Stimulated activated CD4-positive, alpha-beta T cell treated with anti-CD3 and anti-CD28 coated beads, Interleukin-2, amount 100 ng/mL, for 4 hours (primary cell): ENCODE results near the gene UGT1A10.
"Not testable (repeated sequence)": the region's sequence is repeated elsewhere in the genome, so short reads cannot be mapped to it uniquely, and the experiment has no call there.

Experiments
- DNase-seq: peaks from one replicate; pipeline ENCODE4 v3.0.0-alpha.2; 2020; ENCODE audit warnings: low read depth

Gene UGT1A10

DNA sequence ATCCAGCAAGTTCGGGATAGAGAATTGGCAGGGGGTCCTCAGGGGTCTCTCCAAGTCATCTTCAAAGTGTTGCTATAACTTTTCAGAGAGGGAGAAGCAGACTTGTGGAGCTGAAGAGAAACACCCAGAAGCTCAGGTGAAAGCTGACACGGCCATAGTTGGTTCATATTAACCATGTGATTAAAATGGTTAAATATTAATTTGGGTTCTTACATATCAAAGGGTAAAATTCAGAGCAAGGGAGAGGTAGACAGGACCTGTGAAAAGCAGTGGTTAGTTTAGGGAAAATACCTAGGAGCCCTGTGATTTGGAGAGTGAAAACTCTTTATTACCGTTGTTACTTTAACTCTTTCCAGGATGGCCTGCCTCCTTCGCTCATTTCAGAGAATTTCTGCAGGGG is 56.4 kb downstream of the UGT1A10 start, which contains the start of gene UGT1A6:
Gene UGT1A6 (plus strand): TSS at position 243 of the 400 bp plus-strand sequence. CDS start 115 bp downstream, at position 358.
- DNase-seq: no peak

DNA sequence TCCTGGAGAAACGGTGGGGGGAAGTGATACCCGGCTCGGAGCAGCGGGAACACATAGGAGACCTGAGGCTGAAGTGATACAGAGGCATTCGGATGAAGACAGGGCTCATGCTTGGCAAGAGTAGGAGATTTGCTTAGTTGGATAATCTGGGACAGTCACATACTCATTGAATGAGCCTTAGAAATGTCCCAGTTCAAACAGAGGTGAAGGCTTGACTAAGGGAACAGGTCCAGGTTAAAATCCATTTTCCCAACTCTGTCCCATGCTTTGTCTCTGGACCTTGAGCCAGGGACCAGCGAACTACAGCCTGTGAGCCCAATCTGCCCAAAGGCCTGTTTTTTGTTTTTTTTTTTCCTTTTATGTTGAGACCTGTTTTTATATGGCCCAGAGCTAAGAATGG is 57.7 kb downstream of the UGT1A10 start:
- no peak for DNase-seq

DNA sequence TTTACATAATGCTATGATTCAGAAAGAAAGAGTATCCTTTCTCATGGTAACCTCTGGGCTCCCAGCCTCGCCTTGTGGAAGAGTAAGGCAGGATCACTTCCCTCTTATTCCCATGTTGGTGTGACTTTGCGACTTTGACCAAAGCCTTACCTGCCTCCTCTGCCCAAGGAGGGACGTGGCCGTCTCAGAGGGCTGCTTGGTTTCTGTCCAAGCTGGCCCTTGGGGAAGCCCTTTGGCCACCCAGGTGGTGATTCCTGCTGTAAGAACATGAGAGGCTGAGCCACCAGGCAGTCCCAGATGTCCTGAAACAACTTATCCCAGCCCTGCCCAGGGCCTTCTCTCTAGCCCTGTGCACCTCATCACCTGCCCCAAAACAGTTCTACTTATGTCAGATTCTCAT is 62.5 kb downstream of the UGT1A10 start:
- DNase-seq: no peak

DNA sequence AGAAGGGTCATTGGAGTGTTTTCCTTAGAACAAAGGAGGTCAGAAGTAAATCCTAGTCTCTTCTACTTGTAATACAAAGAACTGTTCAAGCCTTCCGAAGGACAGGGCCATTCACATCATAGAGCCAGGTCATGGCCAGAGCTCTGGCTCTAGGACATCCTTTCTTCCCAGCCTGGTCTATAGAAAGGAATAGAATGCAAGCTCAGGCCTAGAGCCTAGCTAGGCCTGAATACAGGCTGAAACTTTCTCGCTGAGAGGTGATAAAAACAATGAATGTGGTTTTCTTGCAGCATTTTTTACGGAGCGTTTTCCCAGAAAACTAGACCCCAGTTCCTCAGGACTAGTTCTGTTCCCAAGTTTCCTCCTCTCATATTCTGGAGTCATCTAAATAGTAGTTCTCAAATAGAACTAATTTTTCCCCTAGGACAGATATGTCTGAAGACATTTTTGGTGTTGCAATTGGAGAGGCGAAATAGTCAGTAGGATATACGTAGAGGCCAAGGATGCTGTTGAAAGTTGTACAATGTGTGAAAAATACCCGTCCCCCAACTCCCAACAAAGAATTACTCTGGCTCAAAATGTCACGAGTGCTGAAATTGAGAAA is 63.3 kb downstream of the UGT1A10 start:
- no peak for DNase-seq

DNA sequence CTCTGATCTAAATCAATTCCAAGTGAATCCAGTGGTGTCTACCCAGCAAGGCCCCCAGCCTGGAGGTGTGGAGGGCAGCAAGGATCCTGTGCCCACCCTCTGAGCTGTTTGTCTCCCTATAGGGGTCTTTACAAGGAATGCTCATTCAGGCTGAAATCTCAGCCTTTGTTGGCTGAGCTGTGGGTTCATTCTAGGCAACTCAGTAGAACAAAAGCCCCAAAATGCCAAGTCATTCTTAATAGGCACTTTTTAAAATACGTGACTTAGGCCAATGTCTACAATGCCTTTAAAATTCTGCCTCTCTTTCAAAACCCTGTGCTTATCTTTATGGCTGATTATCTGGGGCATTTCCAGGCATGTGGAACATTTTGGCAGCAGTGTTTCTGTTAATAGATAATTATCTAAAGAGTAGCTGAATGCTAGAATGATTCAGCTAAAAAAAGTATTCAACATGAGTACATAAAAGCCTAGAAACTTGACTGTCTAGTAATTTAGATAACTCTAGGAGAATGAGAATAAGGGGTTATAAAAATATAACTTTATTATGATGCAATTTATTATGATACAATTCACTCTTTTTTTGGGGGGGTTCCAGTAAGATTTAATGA is 63.9 kb downstream of the UGT1A10 start:
- no peak for DNase-seq

DNA sequence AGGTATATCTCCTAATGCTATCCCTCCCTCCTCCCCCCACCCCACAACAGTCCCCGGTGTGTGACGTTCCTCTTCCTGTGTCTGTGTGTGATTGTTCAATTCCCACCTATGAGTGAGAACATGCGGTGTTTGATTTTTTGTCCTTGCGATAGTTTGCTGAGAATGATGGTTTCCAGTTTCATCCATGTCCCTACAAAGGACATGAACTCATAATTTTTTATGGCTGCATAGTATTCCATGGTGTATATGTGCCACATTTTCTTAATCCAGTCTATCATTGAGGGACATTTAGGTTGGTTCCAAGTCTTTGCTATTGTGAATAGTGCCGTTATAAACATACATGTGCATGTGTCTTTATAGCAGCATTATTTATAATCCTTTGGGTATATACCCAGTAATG is 64.6 kb downstream of the UGT1A10 start:
- not testable (repeated sequence) for DNase-seq

DNA sequence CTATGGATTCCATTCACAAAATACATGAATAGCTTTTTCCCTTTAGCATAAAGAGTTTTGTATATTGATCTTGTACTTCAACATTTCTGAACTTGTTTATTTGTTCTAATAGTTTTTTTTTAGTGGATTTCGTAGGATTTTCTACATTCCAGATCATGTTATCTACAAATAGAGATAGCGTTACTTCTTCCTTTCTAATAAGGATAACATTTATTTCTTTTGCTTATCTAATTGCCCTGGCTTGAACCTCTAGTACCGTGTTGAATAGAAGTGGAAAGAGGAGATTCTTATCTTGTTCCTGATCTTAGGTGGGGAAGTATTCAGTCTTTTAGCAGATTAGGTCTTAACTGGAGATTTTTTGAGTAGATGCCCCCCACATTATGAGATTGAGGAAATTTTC is 66.0 kb downstream of the UGT1A10 start:
- no peak for DNase-seq

DNA sequence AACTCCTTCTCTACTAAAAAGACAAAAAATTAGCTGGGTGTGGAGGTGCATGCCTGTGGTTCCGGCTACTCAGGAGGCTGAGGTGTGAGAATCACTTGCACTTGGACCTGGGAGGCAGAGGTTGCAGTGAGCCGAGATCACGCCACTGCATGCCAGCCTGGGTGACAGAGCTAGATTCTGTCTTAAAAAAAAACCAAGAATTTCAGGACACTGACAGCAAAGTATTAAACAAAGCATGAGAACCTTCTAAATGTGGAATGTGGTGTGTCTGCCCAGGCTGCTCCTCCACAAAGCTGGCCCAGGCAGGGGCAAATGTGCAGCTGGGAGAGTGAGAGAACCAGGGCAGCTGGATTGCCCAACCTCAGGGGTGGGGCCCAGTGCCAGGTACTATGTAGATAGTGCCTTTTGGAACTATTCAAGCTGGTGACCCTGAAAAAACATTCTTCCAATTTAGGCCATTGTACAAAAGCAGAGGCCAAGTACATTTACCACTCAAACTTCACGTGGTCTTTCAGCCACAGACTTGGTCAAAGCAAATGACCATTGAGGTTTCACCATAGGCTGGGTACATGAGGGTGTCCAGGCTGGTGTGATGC is 69.8 kb downstream of the UGT1A10 start:
- DNase-seq: no peak

DNA sequence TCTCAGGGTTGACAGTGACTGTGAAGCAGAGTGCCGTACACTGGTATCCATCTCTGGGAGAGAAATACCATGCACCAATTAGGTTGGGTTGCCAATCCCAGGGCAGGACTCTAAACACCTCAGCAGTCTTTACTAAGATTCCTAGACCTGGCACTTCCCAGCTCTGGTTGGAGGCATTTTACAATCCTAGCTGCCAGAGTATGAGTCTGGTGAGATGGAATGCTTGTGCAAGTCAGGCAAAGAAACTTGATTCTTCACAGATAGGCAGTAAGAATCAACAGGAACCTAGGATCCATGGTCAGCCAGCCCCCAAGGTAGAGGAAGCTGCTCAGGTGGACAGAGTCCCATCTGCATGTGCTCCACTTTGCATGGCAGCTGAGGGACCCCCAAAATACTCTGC is 70.5 kb downstream of the UGT1A10 start:
- DNase-seq: no peak

DNA sequence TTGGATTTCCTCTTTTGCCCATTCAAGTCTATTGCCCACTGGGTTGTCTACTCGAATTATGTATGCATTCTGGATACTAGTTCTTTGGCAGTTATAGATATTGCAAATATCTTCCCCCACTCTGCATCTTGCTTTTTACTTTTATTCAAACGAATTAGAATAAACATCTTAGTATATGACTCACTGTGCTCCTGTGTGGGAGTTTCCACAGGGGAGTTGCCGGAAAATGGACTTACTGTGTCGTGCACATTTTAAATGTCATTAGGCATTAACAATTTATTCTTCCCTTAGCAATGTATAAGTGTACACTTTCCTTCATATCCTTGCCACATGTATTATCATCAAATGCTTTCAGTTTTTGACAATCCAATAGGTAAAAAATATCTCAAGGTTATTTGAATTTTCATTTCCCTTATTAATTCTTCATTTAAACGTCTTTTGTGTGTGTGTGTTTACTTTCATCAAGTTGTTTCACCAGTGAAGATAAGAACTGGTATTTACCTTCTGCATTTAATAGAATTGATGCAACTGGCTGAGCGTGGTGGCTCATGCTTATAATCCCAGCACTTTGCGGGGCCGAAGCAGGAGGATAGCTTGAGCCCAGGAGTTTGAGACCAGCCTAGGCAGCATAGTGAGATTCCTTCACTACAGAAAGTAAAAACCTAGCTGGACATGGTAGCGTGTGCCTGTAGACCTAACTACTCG is 71.8 kb downstream of the UGT1A10 start:
- no peak for DNase-seq

DNA sequence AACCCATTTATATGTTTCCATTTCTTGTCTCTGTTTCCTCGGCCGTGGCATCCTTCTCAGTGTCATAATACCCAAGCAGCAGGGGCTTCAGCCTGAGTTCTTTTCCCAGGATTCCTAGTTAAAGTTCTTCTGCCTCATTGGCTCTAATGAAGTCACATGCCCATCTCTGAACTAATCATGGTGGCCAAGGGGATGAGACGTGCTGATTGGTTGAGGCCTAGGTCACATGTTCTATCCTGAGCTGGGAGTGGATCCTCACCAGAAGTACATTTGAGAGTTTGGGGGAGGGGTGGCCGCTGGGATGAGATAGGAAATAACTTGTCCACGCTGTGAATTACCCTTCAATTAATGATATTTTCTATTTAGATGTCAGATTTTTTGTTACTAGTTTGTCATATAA is 72.7 kb downstream of the UGT1A10 start:
- no peak for DNase-seq

DNA sequence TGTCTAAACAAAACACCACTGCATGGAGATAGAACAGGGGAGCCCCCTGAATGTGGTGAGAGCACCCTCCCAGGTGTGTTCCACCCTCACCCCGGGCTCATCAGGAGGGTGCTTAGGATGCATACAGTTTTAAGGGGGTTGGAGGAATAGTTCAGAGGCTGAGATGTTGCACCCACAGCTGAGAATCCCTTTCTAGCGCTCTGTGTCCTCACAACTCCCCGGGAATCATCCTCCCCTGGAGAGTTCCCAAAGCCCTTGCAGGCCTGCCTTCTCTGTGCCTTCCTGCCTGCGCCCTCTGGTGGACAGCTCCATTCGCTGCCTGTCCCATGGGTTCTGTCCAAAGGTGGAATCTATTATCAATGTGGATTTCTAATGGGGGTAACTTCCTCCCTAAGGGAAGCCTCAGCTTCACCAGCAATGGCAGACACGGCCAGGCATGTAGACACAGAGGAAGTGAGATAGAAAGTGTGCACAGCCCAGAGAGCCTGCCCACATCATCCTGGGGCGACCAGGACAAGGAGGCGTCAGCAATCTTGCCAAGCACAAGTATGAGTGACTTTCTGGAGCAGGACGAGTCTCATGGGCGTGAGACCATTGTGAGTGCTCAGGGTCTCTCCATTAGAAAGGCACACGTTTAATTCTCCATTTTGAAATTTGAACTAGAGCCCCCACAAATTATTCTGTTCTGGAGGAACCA is 75.2 kb downstream of the UGT1A10 start:
- DNase-seq: peak; percentile 37

DNA sequence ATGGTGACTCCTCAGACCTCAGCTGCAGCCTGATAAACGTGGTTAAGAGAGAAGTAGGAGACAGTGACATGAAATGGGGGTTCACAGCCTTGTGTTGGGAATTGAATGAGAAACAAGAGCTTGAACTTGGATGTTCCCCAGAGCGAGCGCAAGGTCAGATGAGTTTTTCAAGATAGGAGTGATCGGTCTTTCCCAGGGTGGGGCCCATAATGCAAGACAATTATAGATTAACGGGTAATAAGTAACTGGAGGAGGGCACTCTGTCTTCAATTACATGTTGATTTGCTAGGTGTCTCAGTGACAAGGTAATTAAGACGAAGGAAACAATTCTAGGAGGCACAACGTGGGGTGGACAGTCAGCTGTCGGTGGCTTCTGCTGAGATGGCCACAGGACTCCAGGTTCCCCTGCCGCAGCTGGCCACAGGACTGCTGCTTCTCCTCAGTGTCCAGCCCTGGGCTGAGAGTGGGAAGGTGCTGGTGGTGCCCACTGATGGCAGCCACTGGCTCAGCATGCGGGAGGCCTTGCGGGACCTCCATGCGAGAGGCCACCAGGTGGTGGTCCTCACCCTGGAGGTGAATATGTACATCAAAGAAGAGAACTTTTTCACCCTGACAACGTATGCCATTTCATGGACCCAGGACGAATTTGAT is 76.5 kb downstream of the UGT1A10 start, which contains the start of gene UGT1A5:
Gene UGT1A5 (plus strand): TSS at position 297 of the 651 bp plus-strand sequence. CDS start 85 bp downstream, at position 382.
- no peak for DNase-seq

DNA sequence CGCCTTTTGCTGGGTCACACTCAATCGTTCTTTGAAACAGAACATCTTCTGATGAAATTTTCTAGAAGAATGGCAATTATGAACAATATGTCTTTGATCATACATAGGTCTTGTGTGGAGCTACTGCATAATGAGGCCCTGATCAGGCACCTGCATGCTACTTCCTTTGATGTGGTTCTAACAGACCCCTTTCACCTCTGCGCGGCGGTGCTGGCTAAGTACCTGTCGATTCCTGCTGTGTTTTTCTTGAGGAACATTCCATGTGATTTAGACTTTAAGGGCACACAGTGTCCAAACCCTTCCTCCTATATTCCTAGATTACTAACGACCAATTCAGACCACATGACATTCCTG is 77.0 kb downstream of the UGT1A10 start:
- no peak for DNase-seq

DNA sequence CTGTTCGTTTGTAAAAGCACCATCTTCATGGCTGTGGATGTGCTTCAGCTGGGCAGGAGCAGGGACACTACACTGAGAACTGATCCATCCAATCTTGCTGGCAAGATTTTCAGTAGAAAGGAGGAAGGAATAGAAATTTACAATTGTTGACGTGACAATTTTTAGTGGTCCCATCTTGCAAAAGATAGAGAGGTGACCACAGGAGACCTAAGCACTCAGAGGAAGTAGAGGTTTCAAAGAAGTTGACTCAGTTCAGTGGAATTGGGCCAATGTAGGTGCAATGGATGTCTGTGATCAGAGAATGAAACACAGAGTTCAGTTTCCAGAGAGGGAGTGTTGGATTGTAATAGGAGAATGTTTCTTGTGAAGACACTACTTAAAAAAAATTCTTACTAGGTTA is 77.9 kb downstream of the UGT1A10 start:
- DNase-seq: no peak

DNA sequence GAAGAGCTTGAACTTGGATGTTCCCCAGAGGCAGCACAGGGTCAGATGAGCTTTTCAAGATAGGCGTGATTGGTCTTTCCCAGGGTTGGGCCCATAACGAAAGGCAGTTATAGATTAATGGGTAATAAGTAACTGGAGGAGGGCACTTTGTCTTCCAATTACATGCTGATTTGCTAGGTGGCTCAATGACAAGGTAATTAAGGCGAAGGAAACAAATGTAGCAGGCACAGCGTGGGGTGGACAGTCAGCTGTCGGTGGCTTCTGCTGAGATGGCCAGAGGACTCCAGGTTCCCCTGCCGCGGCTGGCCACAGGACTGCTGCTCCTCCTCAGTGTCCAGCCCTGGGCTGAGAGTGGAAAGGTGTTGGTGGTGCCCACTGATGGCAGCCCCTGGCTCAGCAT is 82.3 kb downstream of the UGT1A10 start, which contains the start of gene UGT1A4:
Gene UGT1A4 (plus strand): TSS at position 185 of the 400 bp plus-strand sequence. CDS start 85 bp downstream, at position 270.
- DNase-seq: no peak

DNA sequence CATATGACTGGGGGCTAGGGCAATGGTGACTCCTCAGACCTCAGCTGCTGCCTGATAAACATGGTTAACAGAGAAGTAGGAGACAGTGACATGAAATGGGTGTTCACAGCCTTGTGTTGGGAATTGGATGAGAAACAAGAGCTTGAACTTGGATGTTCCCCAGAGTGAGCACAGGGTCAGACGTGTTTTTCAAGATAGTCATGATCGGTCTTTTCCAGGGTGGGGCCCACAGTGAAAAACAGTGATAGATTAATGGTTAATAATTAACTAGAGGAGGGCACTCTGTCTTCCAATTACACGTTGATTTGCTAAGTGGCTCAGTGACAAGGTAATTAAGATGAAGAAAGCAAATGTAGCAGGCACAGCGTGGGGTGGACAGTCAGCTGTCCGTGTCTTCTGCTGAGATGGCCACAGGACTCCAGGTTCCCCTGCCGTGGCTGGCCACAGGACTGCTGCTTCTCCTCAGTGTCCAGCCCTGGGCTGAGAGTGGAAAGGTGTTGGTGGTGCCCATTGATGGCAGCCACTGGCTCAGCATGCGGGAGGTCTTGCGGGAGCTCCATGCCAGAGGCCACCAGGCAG is 92.6 kb downstream of the UGT1A10 start, which contains the start of gene UGT1A3:
Gene UGT1A3 (plus strand): TSS at position 320 of the 579 bp plus-strand sequence. CDS start 85 bp downstream, at position 405.
- no peak for DNase-seq

DNA sequence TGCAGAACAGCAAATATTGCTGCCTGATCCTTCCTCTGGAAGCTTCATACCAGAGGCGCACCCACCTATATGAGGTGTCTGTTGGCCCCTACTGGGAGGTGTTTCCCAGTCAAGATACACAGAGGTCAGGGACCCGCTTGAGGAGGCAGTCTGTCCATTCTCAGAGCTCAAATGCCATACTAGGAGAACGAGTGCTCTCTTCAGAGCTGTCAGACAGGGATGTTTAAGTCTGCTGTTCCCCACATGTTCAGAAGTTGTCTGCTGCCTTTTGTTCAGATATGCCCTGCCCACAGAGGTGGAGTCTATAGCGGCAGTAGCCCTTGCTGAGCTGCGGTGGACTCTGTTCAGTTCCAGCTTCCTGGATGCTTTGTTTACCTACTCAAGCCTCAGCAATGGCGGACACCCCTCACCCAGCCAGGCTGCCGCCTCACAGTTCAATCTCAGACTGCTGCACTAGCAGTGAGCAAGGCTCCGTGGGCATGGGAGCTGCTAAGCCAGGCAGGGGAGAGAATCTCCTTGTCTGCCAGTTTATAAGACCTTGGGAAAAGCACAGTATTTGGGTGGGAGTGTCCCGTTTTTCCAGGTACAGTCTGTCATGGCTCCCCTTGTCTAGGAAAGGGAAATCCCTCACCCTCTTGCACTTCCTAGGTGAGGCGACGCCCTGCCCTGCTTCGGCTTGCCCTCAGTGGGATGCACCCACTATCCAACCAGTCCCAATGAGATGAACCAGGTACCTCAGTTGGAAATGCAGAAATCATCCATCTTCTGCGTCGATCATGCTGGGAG is 100.8 kb downstream of the UGT1A10 start:
- DNase-seq: not testable (repeated sequence)

DNA sequence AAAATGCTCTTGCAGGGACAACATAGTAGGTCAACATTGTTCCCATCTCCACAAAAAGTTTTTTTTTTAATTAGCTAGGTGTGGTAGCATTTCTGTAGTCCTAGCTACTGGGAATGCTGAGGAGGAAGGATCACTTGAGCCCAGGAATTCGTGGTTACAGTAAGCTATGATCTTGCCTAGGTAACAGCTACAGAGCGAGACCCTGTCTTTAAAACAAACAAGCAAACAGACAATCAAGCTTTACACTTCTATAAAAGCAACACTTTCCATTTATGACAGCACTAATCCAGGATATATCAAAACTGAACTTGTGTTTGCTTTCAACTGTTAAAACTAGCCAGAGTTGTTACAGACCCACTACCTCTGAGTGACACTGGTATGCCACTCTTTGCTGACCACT is 104.6 kb downstream of the UGT1A10 start:
- DNase-seq: no peak
